CD4-positive, alpha-beta memory T cell (primary cell): ENCODE results near the gene CYP11A1. TPM values are rescaled to one million over a fixed set of nuclear protein-coding genes. Genes with fewer than 3 reads are reported as not detected.

Source experiments
- CTCF ChIA-PET: fragments of 350-600 bp; sonication (Branson Sonifier 250); formaldehyde crosslinking; loops from one replicate; lab custom pipeline; 2021; ENCODE audit warnings: inconsistent platforms; ENCODE audit not compliant: partially characterized antibody; lab: Charles Lee
- POLR2A ChIA-PET: fragments of 350-600 bp; sonication (Branson Sonifier 250); formaldehyde crosslinking; loops from one replicate; lab custom pipeline; 2021; ENCODE audit not compliant: partially characterized antibody; lab: Charles Lee
- DNase-seq, 5 donors: peaks; one replicate each; pipeline versions ENCODE4 v3.0.0 to v3.0.0-alpha.2; 2020 to 2022; ENCODE audit warnings: mixed read lengths in 1 of 5
- H3K27ac ChIP-seq: one replicate; pipeline ENCODE4 v1.7.0; 2013; ENCODE audit warnings: low read depth, low read length
- H3K27me3 ChIP-seq: 2 replicates; pipeline ENCODE4 v1.7.0; 2013; ENCODE audit warnings: mild to moderate bottlenecking, low read length, moderate library complexity; ENCODE audit not compliant: insufficient read depth
- H3K36me3 ChIP-seq: 2 replicates; pipeline ENCODE4 v1.7.0; 2013; ENCODE audit warnings: mild to moderate bottlenecking, low read length, moderate library complexity; ENCODE audit not compliant: insufficient read depth
- H3K4me1 ChIP-seq: 2 replicates; pipeline ENCODE4 v1.7.0; 2013; ENCODE audit warnings: mild to moderate bottlenecking, low read length, moderate library complexity; ENCODE audit not compliant: insufficient read depth
- H3K4me3 ChIP-seq, 2 donors: one replicate each; pipeline ENCODE4 v1.7.0; 2013; ENCODE audit warnings: low read length in 2 of 2, mild to moderate bottlenecking in 1 of 2
- H3K9me3 ChIP-seq, 2 donors: one replicate each; pipeline ENCODE4 v1.7.0; 2013; ENCODE audit warnings: low read length in 2 of 2, control low read depth in 1 of 2; ENCODE audit not compliant: control insufficient read depth in 1 of 2
- H3K27ac Mint-ChIP-seq, 7 donors: one replicate each; pipeline ENCODE4 v1.8.0; 2020 to 2021; ENCODE audit warnings: mixed read lengths in 7 of 7, mild to moderate bottlenecking in 6 of 7, inconsistent platforms in 3 of 7, moderate library complexity in 3 of 7
- H3K27me3 Mint-ChIP-seq, 2 donors: one replicate each; pipeline ENCODE4 v1.8.0; 2020 to 2021; ENCODE audit warnings: mixed read lengths in 2 of 2
- H3K36me3 Mint-ChIP-seq, 2 donors: one replicate each; pipeline ENCODE4 v1.8.0; 2020 to 2021; ENCODE audit warnings: mixed read lengths in 2 of 2, inconsistent platforms in 1 of 2, mild to moderate bottlenecking in 1 of 2
- H3K4me1 Mint-ChIP-seq, 4 donors: one replicate each; pipeline ENCODE4 v1.8.0; 2020 to 2021; ENCODE audit warnings: mixed read lengths in 4 of 4, mild to moderate bottlenecking in 1 of 4
- H3K4me3 Mint-ChIP-seq, 8 donors: one replicate each; pipeline ENCODE4 v1.8.0; 2020 to 2021; ENCODE audit warnings: mixed read lengths in 8 of 8, mild to moderate bottlenecking in 7 of 8, moderate library complexity in 6 of 8, inconsistent platforms in 3 of 8
- H3K9me3 Mint-ChIP-seq, 8 donors: one replicate each; pipeline ENCODE4 v1.8.0; 2020 to 2021; ENCODE audit warnings: mixed read lengths in 8 of 8, mild to moderate bottlenecking in 5 of 8, inconsistent platforms in 3 of 8, moderate library complexity in 1 of 8
- intact Hi-C: fragments of 100-400 bp; cut with micrococcal nuclease; formaldehyde crosslinking; loops from one replicate; pipeline ENCODE4 v1.15.1; 2023
- polyA plus RNA-seq, 2 donors: library from polyadenylated mRNA; unstranded; fragments of 300-500 nt; fragmentation: Illumina TruSeq; gene quantifications; one replicate each; pipeline ENCODE4 v1.2.3, GENCODE V29; 2021
- total RNA-seq, 2 experiments: library from RNA; stranded (reverse); gene quantifications; one replicate each; pipeline ENCODE4 v1.2.3, GENCODE V29; 2021

Gene CYP11A1
- total and polyA plus RNA-seq, 4 experiments from 2014 or later = not detected

- Mint-ChIP-seq H3K4me1 (peaks cover 4 to 22% (median 10%) of the 10 kb centered on the region in 4 donors), H3K27me3 (peaks cover 2 to 3% of the 10 kb centered on the region in 2 donors), H3K36me3 (no peaks in the 10 kb centered on the region), H3K9me3 (no peaks in the 10 kb centered on the region), H3K27ac (peak overlapping the region in 5 of 7 donors; percentile 37 to 83 (median 72)), H3K4me3 (peak overlapping the region in 5 of 8 donors; percentile 4 to 64 (median 48))
- H3K27ac ChIP-seq = no peak overlapping the region
- H3K4me3 ChIP-seq = no peak overlapping the region
- ChIA-PET CTCF (no interaction called here), POLR2A (no interaction called here)
- H3K9me3 ChIP-seq = no peaks in the 10 kb centered on the region
- peaks cover 12% of the 10 kb centered on the region for H3K4me1 ChIP-seq
- intact Hi-C loops = no loop called here
- no peaks in the 10 kb centered on the region for H3K36me3 ChIP-seq
- DNase-seq = no peak
- H3K27me3 ChIP-seq = no peaks in the 10 kb centered on the region
Observed at GRCh38 chr15:74315626-74316025, 51.8 kb downstream of the CYP11A1 start.

- H3K9me3 Mint-ChIP-seq = no peaks in the 10 kb centered on the region
- H3K27me3 ChIP-seq = no peaks in the 10 kb centered on the region
- no peaks in the 10 kb centered on the region for H3K36me3 ChIP-seq
- H3K27me3 Mint-ChIP-seq = peaks cover 2 to 3% of the 10 kb centered on the region in 2 donors
- peaks cover 4 to 22% (median 10%) of the 10 kb centered on the region in 4 donors for H3K4me1 Mint-ChIP-seq
- no peak overlapping the region for H3K27ac ChIP-seq
- DNase-seq = no peak
- POLR2A ChIA-PET = no interaction called here
- intact Hi-C loops = no loop called here
- CTCF ChIA-PET = no interaction called here
- peaks cover 12% of the 10 kb centered on the region for H3K4me1 ChIP-seq
- H3K4me3 Mint-ChIP-seq = peak overlapping the region in 1 of 8 donors; percentile 8
- H3K36me3 Mint-ChIP-seq = no peaks in the 10 kb centered on the region
- peak overlapping the region in 2 of 7 donors; percentile 72 to 83 for H3K27ac Mint-ChIP-seq
- no peak overlapping the region for H3K4me3 ChIP-seq
- H3K9me3 ChIP-seq = no peaks in the 10 kb centered on the region
Observed at GRCh38 chr15:74314795-74315438, 52.5 kb downstream of the CYP11A1 start.

- intact Hi-C loops = no loop called here
- Histone ChIP-seq H3K36me3 (no peaks in the 10 kb centered on the region), H3K4me3 (no peak overlapping the region), H3K27me3 (no peaks in the 10 kb centered on the region), H3K4me1 (peaks cover 12% of the 10 kb centered on the region), H3K27ac (no peak overlapping the region), H3K9me3 (no peaks in the 10 kb centered on the region)
- no peak for DNase-seq
- H3K36me3 Mint-ChIP-seq = no peaks in the 10 kb centered on the region
- ChIA-PET CTCF (interaction anchor here (1.3 kb wide), 1 partner anchor 189 kb away, joined by 3 read pairs; no protein-coding TSS in a partner anchor), POLR2A (no interaction called here)
- H3K4me1 Mint-ChIP-seq = peaks cover 4 to 22% (median 10%) of the 10 kb centered on the region in 4 donors
- H3K4me3 Mint-ChIP-seq = no peak overlapping the region
- no peak overlapping the region for H3K27ac Mint-ChIP-seq
- H3K9me3 Mint-ChIP-seq = no peaks in the 10 kb centered on the region
- H3K27me3 Mint-ChIP-seq = peaks cover 2 to 5% of the 10 kb centered on the region in 2 donors
Observed at GRCh38 chr15:74313889-74314288, 53.6 kb downstream of the CYP11A1 start.

GRCh38 chr15:74312445-74313007 is 54.9 kb downstream of the CYP11A1 start:
- POLR2A ChIA-PET = no interaction called here

GRCh38 chr15:74311734-74312444 is 55.6 kb downstream of the CYP11A1 start:
- Mint-ChIP-seq H3K4me1 (peaks cover 4 to 22% (median 10%) of the 10 kb centered on the region in 4 donors), H3K9me3 (no peaks in the 10 kb centered on the region), H3K4me3 (no peak overlapping the region), H3K27ac (no peak overlapping the region), H3K27me3 (peaks cover 3 to 8% of the 10 kb centered on the region in 2 donors), H3K36me3 (no peaks in the 10 kb centered on the region)
- Histone ChIP-seq H3K36me3 (no peaks in the 10 kb centered on the region), H3K4me3 (no peak overlapping the region), H3K27ac (no peak overlapping the region), H3K27me3 (no peaks in the 10 kb centered on the region), H3K9me3 (no peaks in the 10 kb centered on the region), H3K4me1 (peaks cover 12% of the 10 kb centered on the region)
- CTCF ChIA-PET = interaction anchor here (1.3 kb wide), 1 partner anchor 11 kb away, joined by 5 read pairs; no protein-coding TSS in a partner anchor
- no peak for DNase-seq
- intact Hi-C loops = no loop called here
- POLR2A ChIA-PET = no interaction called here

More at GRCh38 chr15:74312445-74313007, 54.9 kb downstream of the CYP11A1 start:
- no peak overlapping the region for H3K4me3 Mint-ChIP-seq
- H3K36me3 Mint-ChIP-seq = no peaks in the 10 kb centered on the region
- peak overlapping the region in 1 of 7 donors; percentile 21 for H3K27ac Mint-ChIP-seq
- Histone ChIP-seq H3K27ac (no peak overlapping the region), H3K36me3 (no peaks in the 10 kb centered on the region), H3K4me1 (peaks cover 12% of the 10 kb centered on the region), H3K9me3 (no peaks in the 10 kb centered on the region), H3K27me3 (no peaks in the 10 kb centered on the region), H3K4me3 (no peak overlapping the region)
- intact Hi-C loops = no loop called here
- no peaks in the 10 kb centered on the region for H3K9me3 Mint-ChIP-seq
- H3K4me1 Mint-ChIP-seq = peaks cover 4 to 22% (median 10%) of the 10 kb centered on the region in 4 donors
- H3K27me3 Mint-ChIP-seq = peaks cover 2 to 8% of the 10 kb centered on the region in 2 donors
- DNase-seq = no peak
- CTCF ChIA-PET = interaction anchor here (1.3 kb wide), 1 partner anchor 187 kb away, joined by 3 read pairs; no protein-coding TSS in a partner anchor

GRCh38 chr15:74307827-74308811 is 59.3 kb downstream of the CYP11A1 start:
- intact Hi-C loops = no loop called here
- no peak overlapping the region for H3K4me3 ChIP-seq
- no peaks in the 10 kb centered on the region for H3K36me3 ChIP-seq
- POLR2A ChIA-PET = no interaction called here
- no peaks in the 10 kb centered on the region for H3K27me3 ChIP-seq
- Mint-ChIP-seq H3K27me3 (peaks cover 17 to 27% of the 10 kb centered on the region in 2 donors), H3K27ac (no peak overlapping the region), H3K9me3 (no peaks in the 10 kb centered on the region), H3K36me3 (no peaks in the 10 kb centered on the region), H3K4me1 (no peaks in the 10 kb centered on the region), H3K4me3 (no peak overlapping the region)
- no peak overlapping the region for H3K27ac ChIP-seq
- DNase-seq = peak in 2 of 5 donors; percentile 6 to 12
- no peaks in the 10 kb centered on the region for H3K9me3 ChIP-seq
- H3K4me1 ChIP-seq = no peaks in the 10 kb centered on the region
- CTCF ChIA-PET = interaction anchor here (0.6 to 1.3 kb wide), 4 partner anchors 75 to 335 kb away, joined by 3 read pairs; no protein-coding TSS in a partner anchor
